ENCODE measurements around the gene ALKBH7. TPM values are rescaled to one million over a fixed set of nuclear protein-coding genes. Genes with fewer than 3 reads are reported as not detected.

ALKBH7 gene
- total RNA-seq, 1 donor from 2014 or later, result 23.7 TPM

DNA sequence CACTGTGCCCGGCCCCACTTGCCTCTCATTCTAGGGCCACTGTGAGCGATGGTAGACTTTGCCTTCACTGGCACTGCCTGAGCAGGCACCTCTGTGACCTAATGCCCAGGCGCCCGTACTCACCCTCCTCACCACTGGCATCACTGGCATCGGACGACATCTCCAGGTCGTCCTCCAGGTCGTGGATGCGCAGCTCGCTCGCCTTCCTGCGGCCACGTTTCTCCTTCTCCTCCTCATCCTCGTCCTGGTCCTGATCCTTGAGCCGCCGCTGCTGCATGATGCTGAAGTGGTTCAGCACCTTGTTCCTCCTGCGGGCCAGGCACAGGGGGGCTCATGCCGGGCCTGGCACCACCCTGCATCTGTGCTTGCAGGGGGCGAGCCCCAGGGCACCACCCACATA, 10.6 kb downstream of the ALKBH7 start:
- DNase-seq (ENCODE audit: low read depth) (no peak), FAIRE-seq (no peak)
- Histone ChIP-seq H3K4me3 (ENCODE audit: low read depth, low read length) (no peak overlapping the region), H3K27me3 (ENCODE audit: control insufficient read depth, insufficient read depth, low read length) (no peaks in the 10 kb centered on the region), H3K36me3 (ENCODE audit: control insufficient read depth, insufficient read depth, low read length) (peaks cover 41% of the 10 kb centered on the region)
- TF ChIP-seq, protein P1, sequence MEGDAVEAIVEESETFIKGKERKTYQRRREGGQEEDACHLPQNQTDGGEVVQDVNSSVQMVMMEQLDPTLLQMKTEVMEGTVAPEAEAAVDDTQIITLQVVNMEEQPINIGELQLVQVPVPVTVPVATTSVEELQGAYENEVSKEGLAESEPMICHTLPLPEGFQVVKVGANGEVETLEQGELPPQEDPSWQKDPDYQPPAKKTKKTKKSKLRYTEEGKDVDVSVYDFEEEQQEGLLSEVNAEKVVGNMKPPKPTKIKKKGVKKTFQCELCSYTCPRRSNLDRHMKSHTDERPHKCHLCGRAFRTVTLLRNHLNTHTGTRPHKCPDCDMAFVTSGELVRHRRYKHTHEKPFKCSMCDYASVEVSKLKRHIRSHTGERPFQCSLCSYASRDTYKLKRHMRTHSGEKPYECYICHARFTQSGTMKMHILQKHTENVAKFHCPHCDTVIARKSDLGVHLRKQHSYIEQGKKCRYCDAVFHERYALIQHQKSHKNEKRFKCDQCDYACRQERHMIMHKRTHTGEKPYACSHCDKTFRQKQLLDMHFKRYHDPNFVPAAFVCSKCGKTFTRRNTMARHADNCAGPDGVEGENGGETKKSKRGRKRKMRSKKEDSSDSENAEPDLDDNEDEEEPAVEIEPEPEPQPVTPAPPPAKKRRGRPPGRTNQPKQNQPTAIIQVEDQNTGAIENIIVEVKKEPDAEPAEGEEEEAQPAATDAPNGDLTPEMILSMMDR (IDR thresholded peaks at IDR 0.05; ENCODE audit: insufficient read depth, low read length, severe bottlenecking), result no peak

DNA sequence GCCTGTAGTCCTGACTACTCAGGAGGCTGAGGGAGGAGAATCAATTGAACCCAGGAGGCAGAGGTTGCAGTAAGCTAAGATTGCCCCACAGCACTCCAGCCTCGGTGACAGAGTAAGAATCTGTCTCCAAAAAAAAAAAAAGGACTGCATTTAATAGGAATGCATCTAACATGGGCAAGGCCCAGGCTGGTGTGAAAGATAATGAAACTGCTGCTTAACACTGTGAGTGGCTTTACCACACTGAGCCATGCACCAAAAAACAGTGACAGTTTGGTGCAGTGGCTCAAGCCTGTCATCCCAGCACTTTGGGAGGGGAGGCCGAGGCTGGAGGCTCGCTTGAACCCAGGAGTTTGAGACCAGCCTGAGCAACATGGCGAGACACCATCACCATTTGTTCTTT, 11.8 kb downstream of the ALKBH7 start:
- H3K27me3 ChIP-seq (ENCODE audit: control insufficient read depth, insufficient read depth, low read length), result no peaks in the 10 kb centered on the region
- H3K36me3 ChIP-seq (ENCODE audit: control insufficient read depth, insufficient read depth, low read length), result peaks cover 49% of the 10 kb centered on the region
- DNase-seq (ENCODE audit: low read depth) (no peak), FAIRE-seq (no peak)
- TF ChIP-seq, protein P1 (IDR thresholded peaks at IDR 0.05; ENCODE audit: insufficient read depth, low read length, severe bottlenecking), result no peak
- H3K4me3 ChIP-seq (ENCODE audit: low read depth, low read length), result no peak overlapping the region

DNA sequence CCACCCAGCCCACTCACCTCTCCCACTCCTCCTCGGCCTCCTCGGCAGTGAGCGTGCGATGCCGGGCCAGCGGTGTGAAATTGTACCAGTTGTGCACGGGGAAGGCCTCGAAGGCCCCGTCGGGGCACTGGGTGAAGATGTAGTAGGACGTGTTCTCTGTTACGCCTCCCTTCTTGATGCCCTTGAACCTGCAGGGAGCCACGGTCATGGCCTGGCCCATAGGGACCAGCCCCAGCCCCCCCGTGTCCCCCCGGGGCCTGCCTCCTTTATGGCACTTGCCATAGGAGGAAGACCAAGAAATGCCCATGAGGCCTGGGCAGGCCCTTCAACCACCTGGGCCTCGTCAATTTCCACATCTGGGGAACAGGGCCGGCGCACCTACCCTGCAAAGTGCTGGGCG, 14.8 kb downstream of the ALKBH7 start:
- Histone ChIP-seq H3K36me3 (ENCODE audit: control insufficient read depth, insufficient read depth, low read length) (peaks cover 38% of the 10 kb centered on the region), H3K27me3 (ENCODE audit: control insufficient read depth, insufficient read depth, low read length) (no peaks in the 10 kb centered on the region), H3K4me3 (ENCODE audit: low read depth, low read length) (no peak overlapping the region)
- DNase-seq (ENCODE audit: low read depth), result no peak
- TF ChIP-seq, protein P1 (IDR thresholded peaks at IDR 0.05; ENCODE audit: insufficient read depth, low read length, severe bottlenecking), result no peak
- FAIRE-seq, result no peak

DNA sequence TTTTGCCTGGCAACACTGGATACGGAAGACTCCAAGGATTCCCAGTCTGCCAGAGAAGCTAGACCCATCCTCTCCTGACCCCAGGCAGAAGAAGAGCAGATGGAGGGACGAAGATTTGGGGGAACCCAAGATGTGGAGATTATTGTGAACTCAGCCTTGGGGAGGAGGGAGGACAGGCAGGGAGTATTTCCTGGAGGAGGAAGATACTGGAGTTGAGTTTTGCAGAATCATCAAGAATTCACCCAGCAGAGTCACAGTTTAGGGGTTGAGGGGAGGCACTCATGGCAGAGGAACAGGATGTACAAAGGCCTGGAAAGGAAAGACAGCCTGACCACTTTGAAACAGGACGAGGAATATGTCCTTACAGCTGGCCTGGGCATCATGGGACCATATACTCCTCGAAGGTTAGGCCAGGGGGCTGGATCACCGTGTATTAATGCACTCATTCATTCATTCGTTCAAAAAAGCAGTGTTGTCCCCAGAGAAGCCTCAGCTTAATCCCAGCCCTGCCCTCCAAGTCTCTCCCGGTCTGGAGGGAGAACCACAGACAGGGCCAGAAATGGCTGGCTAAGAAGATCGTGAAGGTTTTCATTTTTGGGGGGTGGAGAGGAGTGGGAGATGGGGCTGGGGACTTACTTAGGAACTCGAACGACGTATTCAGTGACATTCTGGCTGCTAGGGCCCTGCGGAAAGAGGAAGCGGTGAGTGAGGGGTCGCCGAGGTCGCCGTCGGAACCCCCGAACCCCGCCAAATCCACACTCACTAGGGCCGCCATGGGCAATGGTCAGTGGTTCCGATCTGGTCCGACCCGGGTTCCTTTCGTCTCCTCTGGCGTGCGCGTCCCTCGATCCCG, 19.9 kb downstream of the ALKBH7 start:
- FAIRE-seq (no peak), DNase-seq (ENCODE audit: low read depth) (no peak)
- TF ChIP-seq, protein P1 (IDR thresholded peaks at IDR 0.05; ENCODE audit: insufficient read depth, low read length, severe bottlenecking), result no peak
- peak overlapping the region; percentile 74 for H3K4me3 ChIP-seq (ENCODE audit: low read depth, low read length)
- H3K36me3 ChIP-seq (ENCODE audit: control insufficient read depth, insufficient read depth, low read length), result peaks cover 18% of the 10 kb centered on the region
- no peaks in the 10 kb centered on the region for H3K27me3 ChIP-seq (ENCODE audit: control insufficient read depth, insufficient read depth, low read length)

DNA sequence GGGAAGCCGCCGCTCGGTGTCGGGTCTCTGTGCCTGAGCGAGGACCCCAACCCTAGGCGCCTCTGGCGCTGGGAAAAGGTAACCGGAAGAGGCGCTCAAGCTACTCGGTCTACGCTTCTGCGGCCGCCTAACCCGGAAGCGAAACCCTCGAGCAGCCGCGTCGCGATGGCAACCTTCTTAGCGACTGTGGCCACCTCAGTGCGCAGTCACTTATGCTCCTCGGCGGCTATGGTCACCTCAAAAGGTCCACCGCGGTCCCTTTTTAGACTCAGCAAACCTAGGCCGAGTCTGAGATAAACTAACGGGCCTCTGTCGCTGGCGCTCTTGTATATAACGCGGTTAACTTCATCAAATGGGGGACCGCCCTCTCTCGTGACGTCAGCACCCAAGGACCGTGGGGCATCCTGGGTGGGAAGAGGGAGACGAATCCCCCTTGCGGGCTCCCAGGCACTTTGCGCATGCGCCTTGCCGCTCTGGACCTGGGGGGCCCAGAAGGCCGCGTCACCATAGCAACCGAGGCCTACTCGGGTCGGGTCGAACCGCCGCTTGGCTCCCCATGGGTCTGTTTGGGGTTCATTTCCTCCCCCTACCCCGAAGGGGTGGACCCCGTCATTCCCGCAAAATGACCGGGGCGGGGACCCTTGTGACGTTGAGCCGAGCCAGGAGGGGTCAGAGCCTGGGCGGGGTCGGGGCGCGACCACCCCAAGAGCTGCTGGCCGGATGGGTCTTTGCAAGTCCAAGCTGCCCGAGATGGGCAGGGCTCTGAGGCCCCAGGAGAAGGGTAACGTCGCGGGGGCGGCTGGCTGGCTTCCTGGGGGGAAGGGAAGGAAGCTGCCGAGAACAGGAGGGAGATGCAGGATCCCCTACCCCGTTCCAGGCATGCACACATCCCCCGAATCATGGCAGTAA, 20.7 kb downstream of the ALKBH7 start, which contains the start of gene GTF2F1:
Gene GTF2F1 (minus strand): TSS at position 91 of the 909 bp plus-strand sequence. CDS start 169 bp downstream, outside the sequence.
- Histone ChIP-seq H3K27me3 (ENCODE audit: control insufficient read depth, insufficient read depth, low read length) (no peaks in the 10 kb centered on the region), H3K36me3 (ENCODE audit: control insufficient read depth, insufficient read depth, low read length) (peaks cover 13% of the 10 kb centered on the region), H3K4me3 (ENCODE audit: low read depth, low read length) (peak within 1 kb of the TSS; percentile 74)
- DNase-seq (ENCODE audit: low read depth), result peak; percentile 77
- TF ChIP-seq, protein P1 (IDR thresholded peaks at IDR 0.05; ENCODE audit: insufficient read depth, low read length, severe bottlenecking), result peak; percentile 42
- FAIRE-seq, result no peak
